ENCODE results near the gene MSRB1. TPM values are rescaled to one million over a fixed set of nuclear protein-coding genes. Genes with fewer than 3 reads are reported as not detected.

MSRB1 gene
- total RNA-seq, 3 donors from 2014 or later (not counting 1 experiment from before 2014, with no cell fraction given), result 10.8 to 19.9 (median 14.8) TPM

GRCh38 chr16:1944612-1945199 lies 1.7 kb upstream of the MSRB1 start:
- Mint-ChIP-seq H3K27me3 (ENCODE audit: low read depth in 2 of 2) (no peaks in the 10 kb centered on the region), H3K27ac (peak overlapping the region; percentile 74 to 91), H3K36me3 (no peaks in the 10 kb centered on the region), H3K9me3 (no peaks in the 10 kb centered on the region), H3K4me3 (peak overlapping the region; percentile 75), H3K4me1 (peaks cover 6 to 24% of the 10 kb centered on the region in 2 donors)
- Histone ChIP-seq H3K36me3 (ENCODE audit: control insufficient read depth, insufficient read depth, low read length) (no peaks in the 10 kb centered on the region), H3K27me3 (ENCODE audit: control insufficient read depth, insufficient read depth, low read length) (no peaks in the 10 kb centered on the region), H3K9me3 (ENCODE audit: control insufficient read depth, insufficient read depth, low read length) (no peaks in the 10 kb centered on the region), H3K4me3 (ENCODE audit: low read length) (no peak overlapping the region), H3K27ac (ENCODE audit: low read length) (no peak overlapping the region), H3K4me1 (ENCODE audit: control insufficient read depth, insufficient read depth, low read length) (peaks cover 27% of the 10 kb centered on the region)
- DNase-seq (no peak), ATAC-seq (no peak)
- intact Hi-C loops (cut with micrococcal nuclease), result no loop called here
- TF ChIP-seq, protein P1, sequence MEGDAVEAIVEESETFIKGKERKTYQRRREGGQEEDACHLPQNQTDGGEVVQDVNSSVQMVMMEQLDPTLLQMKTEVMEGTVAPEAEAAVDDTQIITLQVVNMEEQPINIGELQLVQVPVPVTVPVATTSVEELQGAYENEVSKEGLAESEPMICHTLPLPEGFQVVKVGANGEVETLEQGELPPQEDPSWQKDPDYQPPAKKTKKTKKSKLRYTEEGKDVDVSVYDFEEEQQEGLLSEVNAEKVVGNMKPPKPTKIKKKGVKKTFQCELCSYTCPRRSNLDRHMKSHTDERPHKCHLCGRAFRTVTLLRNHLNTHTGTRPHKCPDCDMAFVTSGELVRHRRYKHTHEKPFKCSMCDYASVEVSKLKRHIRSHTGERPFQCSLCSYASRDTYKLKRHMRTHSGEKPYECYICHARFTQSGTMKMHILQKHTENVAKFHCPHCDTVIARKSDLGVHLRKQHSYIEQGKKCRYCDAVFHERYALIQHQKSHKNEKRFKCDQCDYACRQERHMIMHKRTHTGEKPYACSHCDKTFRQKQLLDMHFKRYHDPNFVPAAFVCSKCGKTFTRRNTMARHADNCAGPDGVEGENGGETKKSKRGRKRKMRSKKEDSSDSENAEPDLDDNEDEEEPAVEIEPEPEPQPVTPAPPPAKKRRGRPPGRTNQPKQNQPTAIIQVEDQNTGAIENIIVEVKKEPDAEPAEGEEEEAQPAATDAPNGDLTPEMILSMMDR (IDR thresholded peaks at IDR 0.05), result no peak
- 94% methylated on average over 18 of the region's 21 CpGs for WGBS (ENCODE audit: insufficient coverage)

DNA sequence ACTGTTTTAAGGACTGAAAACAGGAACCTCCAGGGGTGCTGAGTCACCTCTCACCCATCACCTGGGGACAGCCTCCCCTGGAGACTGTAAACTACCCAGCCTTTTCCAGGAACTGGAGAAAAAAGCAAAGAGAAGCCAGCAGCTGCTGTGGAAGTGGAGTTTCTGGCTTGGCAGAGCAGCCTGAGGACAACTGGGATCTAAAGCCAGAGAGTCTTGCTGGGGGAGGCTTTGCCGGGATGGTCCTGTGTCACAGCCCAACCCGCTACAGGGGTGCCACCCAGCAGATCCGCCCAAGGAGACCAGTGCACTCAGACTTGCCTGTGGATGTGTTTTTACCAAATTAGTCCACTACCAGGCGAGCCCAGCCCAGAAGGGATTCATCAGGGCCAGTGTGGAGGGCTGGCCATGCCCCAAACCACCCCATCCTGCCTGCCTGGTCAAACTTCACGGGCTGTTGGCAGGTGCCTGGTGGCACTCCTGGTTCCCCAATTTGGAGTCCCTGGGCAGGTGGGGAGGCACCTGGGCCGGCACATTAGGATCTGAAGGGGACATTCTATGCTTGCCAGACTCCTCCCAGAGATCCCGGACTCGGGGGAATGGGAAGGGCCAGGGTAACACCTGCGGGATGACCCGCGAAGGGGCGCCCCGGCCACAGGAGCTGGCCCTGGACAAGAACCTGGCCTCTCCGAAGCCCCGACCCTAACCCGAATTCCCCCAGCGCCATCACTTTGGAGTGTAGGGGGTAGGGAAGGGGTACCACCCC lies 771 bp downstream of the MSRB1 start:
- intact Hi-C loops (cut with micrococcal nuclease), result no loop called here
- peak overlapping the region; percentile 74 to 91 for H3K27ac Mint-ChIP-seq
- peaks cover 15% of the 10 kb centered on the region for H3K36me3 ChIP-seq (ENCODE audit: control insufficient read depth, insufficient read depth, low read length)
- H3K27me3 Mint-ChIP-seq (ENCODE audit: low read depth in 2 of 2), result no peaks in the 10 kb centered on the region
- no peaks in the 10 kb centered on the region for H3K9me3 Mint-ChIP-seq
- H3K4me3 Mint-ChIP-seq, result peak overlapping the region; percentile 90
- TF ChIP-seq, protein P1 (IDR thresholded peaks at IDR 0.05), result no peak
- H3K4me1 Mint-ChIP-seq, result peaks cover 6 to 24% of the 10 kb centered on the region in 2 donors
- H3K4me1 ChIP-seq (ENCODE audit: control insufficient read depth, insufficient read depth, low read length), result peaks cover 32% of the 10 kb centered on the region
- DNase-seq, result no peak
- H3K36me3 Mint-ChIP-seq, result no peaks in the 10 kb centered on the region
- WGBS (ENCODE audit: insufficient coverage), result 17% methylated on average over 12 of the region's 17 CpGs
- no peak overlapping the region for H3K27ac ChIP-seq (ENCODE audit: low read length)
- no peaks in the 10 kb centered on the region for H3K27me3 ChIP-seq (ENCODE audit: control insufficient read depth, insufficient read depth, low read length)
- ATAC-seq, result no peak
- H3K9me3 ChIP-seq (ENCODE audit: control insufficient read depth, insufficient read depth, low read length), result no peaks in the 10 kb centered on the region
- H3K4me3 ChIP-seq (ENCODE audit: low read length), result peak overlapping the region; percentile 74

- H3K27me3 Mint-ChIP-seq (ENCODE audit: low read depth in 2 of 2), result no peaks in the 10 kb centered on the region
- Histone ChIP-seq H3K27ac (ENCODE audit: low read length) (no peak overlapping the region), H3K4me1 (ENCODE audit: control insufficient read depth, insufficient read depth, low read length) (peaks cover 32% of the 10 kb centered on the region), H3K4me3 (ENCODE audit: low read length) (no peak overlapping the region), H3K36me3 (ENCODE audit: control insufficient read depth, insufficient read depth, low read length) (peaks cover 15% of the 10 kb centered on the region), H3K27me3 (ENCODE audit: control insufficient read depth, insufficient read depth, low read length) (no peaks in the 10 kb centered on the region), H3K9me3 (ENCODE audit: control insufficient read depth, insufficient read depth, low read length) (no peaks in the 10 kb centered on the region)
- H3K9me3 Mint-ChIP-seq, result no peaks in the 10 kb centered on the region
- H3K27ac Mint-ChIP-seq, result no peak overlapping the region
- H3K36me3 Mint-ChIP-seq, result no peaks in the 10 kb centered on the region
- ATAC-seq, result no peak
- H3K4me3 Mint-ChIP-seq, result peak overlapping the region; percentile 90
- DNase-seq, result no peak
- 94% methylated on average over 30 of the region's 30 CpGs for WGBS (ENCODE audit: insufficient coverage)
- peaks cover 6 to 24% of the 10 kb centered on the region in 2 donors for H3K4me1 Mint-ChIP-seq
- intact Hi-C loops (cut with micrococcal nuclease), result no loop called here
- TF ChIP-seq, protein P1 (IDR thresholded peaks at IDR 0.05), result no peak
These were observed 1.6 kb downstream of the MSRB1 start for GRCh38 chr16:1941162-1942046.

All from natural killer cell (primary cell).